Lower leg skin (tissue), 3 donors: Measurements from ENCODE around the gene HBE1.

ENCODE experiments used
- CTCF ChIP-seq, 3 donors: fragments of 450-650 bp; IDR thresholded peaks; one replicate each; pipeline ENCODE4 v1.5.1; 2016; ENCODE audit warnings: antibody characterized with exemption in 3 of 3, mild to moderate bottlenecking in 3 of 3, moderate library complexity in 2 of 3
- POLR2A ChIP-seq, 2 donors: fragments of 450-650 bp; IDR thresholded peaks; one replicate each; pipeline ENCODE4 v1.6.1; 2016 to 2017; ENCODE audit warnings: antibody characterized with exemption in 2 of 2, mild to moderate bottlenecking in 1 of 2, moderate library complexity in 1 of 2

GRCh38 chr11:5291207-5291838, 21.6 kb upstream of the HBE1 start:
- no peak for TF ChIP-seq CTCF (IDR thresholded peaks at IDR 0.05)
- no peak for TF ChIP-seq POLR2A (IDR thresholded peaks at IDR 0.05)
